Neural progenitor cell (in vitro differentiated cells): ENCODE data around the gene LMAN2. TPM values are rescaled to one million over a fixed set of nuclear protein-coding genes. Genes with fewer than 3 reads are reported as not detected.
A peak's percentile ranks its signal among the peaks of the same experiment; 100 is the strongest.

Experiments
- DNase-seq: peaks from one replicate; pipeline ENCODE4 v3.0.0-alpha.2; 2016; ENCODE audit warnings: low spot score
- H2AFZ ChIP-seq: fragments of 200-600 bp; sonication (generic); replicated peaks from 2 replicates; pipeline ENCODE4 v1.6.1; 2016; ENCODE audit warnings: antibody characterized with exemption
- H3F3A ChIP-seq: fragments of 200-600 bp; sonication (generic); 2 replicates; pipeline ENCODE4 v1.6.1; 2016; ENCODE audit warnings: antibody characterized with exemption, low read depth
- H3K27ac ChIP-seq: fragments of 200-600 bp; sonication (generic); 2 replicates; pipeline ENCODE4 v1.5.1; 2016; ENCODE audit warnings: mild to moderate bottlenecking
- H3K27me3 ChIP-seq: fragments of 200-600 bp; sonication (generic); 2 replicates; pipeline ENCODE4 v1.6.1; 2016; ENCODE audit warnings: mild to moderate bottlenecking, moderate library complexity
- H3K36me3 ChIP-seq: fragments of 200-600 bp; sonication (generic); 2 replicates; pipeline ENCODE4 v1.5.1; 2016
- H3K4me1 ChIP-seq: fragments of 200-600 bp; sonication (generic); 2 replicates; pipeline ENCODE4 v1.6.1; 2016; ENCODE audit warnings: mixed run types
- H3K4me2 ChIP-seq: fragments of 200-600 bp; sonication (generic); 2 replicates; pipeline ENCODE4 v1.6.1; 2016
- H3K4me3 ChIP-seq: fragments of 200-600 bp; sonication (generic); 2 replicates; pipeline ENCODE4 v1.5.1; 2016
- H3K79me2 ChIP-seq: fragments of 200-600 bp; sonication (generic); 2 replicates; pipeline ENCODE4 v1.6.1; 2016; ENCODE audit warnings: low read depth
- H3K9ac ChIP-seq: fragments of 200-600 bp; sonication (generic); 2 replicates; pipeline ENCODE4 v1.6.1; 2016
- H3K9me3 ChIP-seq: fragments of 200-600 bp; sonication (generic); 2 replicates; pipeline ENCODE4 v1.5.1; 2016; ENCODE audit warnings: low read depth
- H4K20me1 ChIP-seq: fragments of 200-600 bp; sonication (generic); 2 replicates; pipeline ENCODE4 v1.6.1; 2016; ENCODE audit warnings: low read depth
- H3K27ac Mint-ChIP-seq: 3 replicates; pipeline ENCODE4 v1.8.0; 2021; ENCODE audit warnings: mixed read lengths
- H3K27me3 Mint-ChIP-seq: 2 replicates; pipeline ENCODE4 v1.8.0; 2022; ENCODE audit warnings: low read depth, mild to moderate bottlenecking, inconsistent platforms, moderate library complexity, mixed read lengths; ENCODE audit not compliant: insufficient read depth
- H3K36me3 Mint-ChIP-seq: 3 replicates; pipeline ENCODE4 v1.8.0; 2021; ENCODE audit warnings: mixed read lengths
- H3K4me1 Mint-ChIP-seq: 3 replicates; pipeline ENCODE4 v1.8.0; 2021; ENCODE audit warnings: mixed read lengths
- H3K4me3 Mint-ChIP-seq: 3 replicates; pipeline ENCODE4 v1.8.0; 2021; ENCODE audit warnings: mild to moderate bottlenecking, moderate library complexity, mixed read lengths
- H3K9me3 Mint-ChIP-seq: 3 replicates; pipeline ENCODE4 v1.8.0; 2020; ENCODE audit warnings: mixed read lengths
- EZH2 ChIP-seq: fragments of 200-600 bp; sonication (generic); IDR thresholded peaks from 2 replicates; pipeline ENCODE4 v1.6.1; 2017; ENCODE audit warnings: antibody characterized with exemption, mild to moderate bottlenecking, moderate library complexity
- EZH2phosphoT487 ChIP-seq: fragments of 200-600 bp; sonication (generic); IDR thresholded peaks from 2 replicates; pipeline ENCODE4 v1.6.1; 2017; ENCODE audit warnings: antibody characterized with exemption
- total RNA-seq: library from RNA; depleted of rRNA; stranded (reverse); fragments of >200 nt; gene quantifications from 2 replicates; pipeline ENCODE4 v1.2.3, GENCODE V29; 2015; ENCODE audit warnings: low replicate concordance
- TF ChIP-seq, protein P1 (sequence below): fragments of 200-600 bp; sonication (generic); IDR thresholded peaks from 2 replicates; pipeline ENCODE4 v1.5.1; 2017; ENCODE audit warnings: antibody characterized with exemption, mild to moderate bottlenecking

Gene LMAN2
- total RNA-seq, 1 donor from 2014 or later: 96.5 TPM

DNA sequence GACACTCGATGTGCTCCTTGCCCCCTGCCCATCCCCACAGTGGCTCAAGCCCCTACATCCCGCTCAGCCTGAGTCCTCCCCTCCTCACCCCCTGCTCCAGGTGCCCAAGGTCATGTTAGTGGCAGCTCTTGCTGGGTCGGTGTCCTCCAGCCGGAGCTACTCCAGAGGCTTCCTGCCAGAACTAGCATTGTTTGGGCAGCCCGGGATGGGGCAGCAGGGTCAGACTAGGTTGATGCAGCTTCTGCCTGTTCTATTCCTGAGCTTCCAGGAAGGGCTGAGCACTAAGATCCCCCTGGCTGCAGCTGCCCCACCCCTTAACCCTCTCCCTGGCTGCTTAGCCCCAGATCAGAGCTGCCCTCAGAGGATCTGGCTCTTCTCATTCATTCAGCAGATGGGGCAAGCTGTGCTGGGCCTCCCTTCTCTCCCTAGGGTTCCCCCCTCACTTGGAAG, 6.9 kb upstream of the LMAN2 start:
- Mint-ChIP-seq H3K27ac (peak overlapping the region; percentile 78), H3K4me3 (peak overlapping the region; percentile 48), H3K4me1 (peaks cover 37% of the 10 kb centered on the region), H3K9me3 (peaks cover 2% of the 10 kb centered on the region), H3K36me3 (no peaks in the 10 kb centered on the region), H3K27me3 (peaks cover 23% of the 10 kb centered on the region)
- peaks cover 10% of the 10 kb centered on the region for H3F3A ChIP-seq
- no peak overlapping the region for H3K27ac ChIP-seq
- no peak overlapping the region for H2AFZ ChIP-seq
- peaks cover 21% of the 10 kb centered on the region for H3K27me3 ChIP-seq
- H3K79me2 ChIP-seq: no peaks in the 10 kb centered on the region
- H3K4me3 ChIP-seq: no peak overlapping the region
- H4K20me1 ChIP-seq: no peaks in the 10 kb centered on the region
- H3K36me3 ChIP-seq: no peaks in the 10 kb centered on the region
- H3K4me2 ChIP-seq: no peak overlapping the region
- no peaks in the 10 kb centered on the region for H3K9me3 ChIP-seq
- no peak for TF ChIP-seq EZH2phosphoT487
- no peak for TF ChIP-seq EZH2
- TF ChIP-seq, protein P1, sequence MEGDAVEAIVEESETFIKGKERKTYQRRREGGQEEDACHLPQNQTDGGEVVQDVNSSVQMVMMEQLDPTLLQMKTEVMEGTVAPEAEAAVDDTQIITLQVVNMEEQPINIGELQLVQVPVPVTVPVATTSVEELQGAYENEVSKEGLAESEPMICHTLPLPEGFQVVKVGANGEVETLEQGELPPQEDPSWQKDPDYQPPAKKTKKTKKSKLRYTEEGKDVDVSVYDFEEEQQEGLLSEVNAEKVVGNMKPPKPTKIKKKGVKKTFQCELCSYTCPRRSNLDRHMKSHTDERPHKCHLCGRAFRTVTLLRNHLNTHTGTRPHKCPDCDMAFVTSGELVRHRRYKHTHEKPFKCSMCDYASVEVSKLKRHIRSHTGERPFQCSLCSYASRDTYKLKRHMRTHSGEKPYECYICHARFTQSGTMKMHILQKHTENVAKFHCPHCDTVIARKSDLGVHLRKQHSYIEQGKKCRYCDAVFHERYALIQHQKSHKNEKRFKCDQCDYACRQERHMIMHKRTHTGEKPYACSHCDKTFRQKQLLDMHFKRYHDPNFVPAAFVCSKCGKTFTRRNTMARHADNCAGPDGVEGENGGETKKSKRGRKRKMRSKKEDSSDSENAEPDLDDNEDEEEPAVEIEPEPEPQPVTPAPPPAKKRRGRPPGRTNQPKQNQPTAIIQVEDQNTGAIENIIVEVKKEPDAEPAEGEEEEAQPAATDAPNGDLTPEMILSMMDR: no peak
- no peak for DNase-seq
- H3K9ac ChIP-seq: no peak overlapping the region
- peaks cover 6% of the 10 kb centered on the region for H3K4me1 ChIP-seq

DNA sequence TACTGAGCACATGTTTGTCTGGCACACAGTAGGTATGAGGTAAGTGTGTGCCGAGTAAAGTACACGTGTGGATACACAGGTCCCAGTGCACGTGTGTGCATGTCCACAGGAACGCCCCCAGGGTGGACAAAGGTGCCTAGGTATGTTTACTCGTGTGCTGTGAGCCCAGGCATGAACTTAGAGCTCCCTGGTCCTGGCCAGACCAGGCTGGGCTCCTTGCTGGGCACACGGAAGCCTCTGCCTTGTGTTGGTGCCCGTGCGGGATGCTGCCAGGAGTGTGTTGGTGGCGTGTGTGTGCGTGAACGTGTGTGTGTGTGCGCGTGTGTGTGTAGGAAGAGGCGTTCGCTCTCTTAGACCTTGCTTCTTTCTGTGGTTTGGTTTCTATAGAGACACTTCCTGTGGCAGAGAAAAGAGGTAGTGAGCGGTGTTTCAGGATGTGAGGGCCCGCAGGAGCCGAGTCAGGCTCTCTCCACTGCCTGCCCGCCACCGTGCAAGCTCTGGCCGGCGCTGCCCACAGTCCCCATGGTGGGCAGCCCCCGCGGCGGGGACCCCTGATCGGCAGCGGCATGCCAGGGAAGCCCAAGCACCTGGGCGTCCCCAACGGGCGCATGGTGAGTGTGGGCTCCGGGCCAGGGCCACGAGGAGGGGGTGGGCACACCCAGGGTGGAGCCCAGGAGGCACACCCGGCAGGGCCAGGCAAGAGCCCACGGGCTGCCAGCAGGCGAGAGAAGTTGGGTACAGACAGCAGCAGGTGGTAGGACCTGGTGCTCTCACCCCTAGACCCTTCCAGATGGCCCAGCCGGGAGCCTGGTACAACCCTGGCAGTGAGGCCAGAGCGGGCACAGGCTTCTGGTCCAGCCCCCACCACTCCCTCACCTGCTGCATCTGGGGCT, 6.2 kb upstream of the LMAN2 start, which contains the start of gene RGS14:
Gene RGS14 (plus strand): TSS at position 466 of the 893 bp plus-strand sequence. CDS start 101 bp downstream, at position 567.
- Histone ChIP-seq H3K4me1 (peaks cover 5% of the 10 kb centered on the region), H3K9me3 (no peaks in the 10 kb centered on the region), H2AFZ (no peak within 1 kb of the TSS), H3K36me3 (no peaks in the 10 kb centered on the region), H4K20me1 (no peaks in the 10 kb centered on the region), H3K27ac (no peak within 1 kb of the TSS), H3F3A (peaks cover 9% of the 10 kb centered on the region), H3K4me3 (no peak within 1 kb of the TSS), H3K27me3 (peaks cover 18% of the 10 kb centered on the region), H3K9ac (no peak within 1 kb of the TSS), H3K4me2 (no peak within 1 kb of the TSS), H3K79me2 (no peaks in the 10 kb centered on the region)
- peaks cover 33% of the 10 kb centered on the region for H3K4me1 Mint-ChIP-seq
- H3K36me3 Mint-ChIP-seq: no peaks in the 10 kb centered on the region
- peak within 1 kb of the TSS; percentile 78 for H3K27ac Mint-ChIP-seq
- H3K4me3 Mint-ChIP-seq: peak within 1 kb of the TSS; percentile 51
- peaks cover 25% of the 10 kb centered on the region for H3K27me3 Mint-ChIP-seq
- H3K9me3 Mint-ChIP-seq: peaks cover 2% of the 10 kb centered on the region
- TF ChIP-seq EZH2 (no peak), EZH2phosphoT487 (no peak)
- TF ChIP-seq, protein P1: no peak
- DNase-seq: no peak

DNA sequence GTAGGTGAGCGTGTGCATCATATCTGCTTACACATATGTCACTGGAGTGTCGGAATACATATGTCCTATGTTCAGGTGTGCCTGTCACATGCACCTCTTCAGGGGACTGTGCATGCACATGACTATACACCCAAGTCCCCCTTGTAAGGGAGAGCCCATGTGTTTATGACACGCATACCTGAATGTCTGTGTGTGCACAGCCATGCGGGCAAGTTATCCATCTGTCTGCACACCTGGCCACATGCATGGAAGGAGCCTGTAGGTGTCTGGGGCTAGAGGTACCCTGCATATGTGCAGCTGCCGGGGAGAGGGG, 5.6 kb upstream of the LMAN2 start:
- Mint-ChIP-seq H3K27ac (peak overlapping the region; percentile 78), H3K4me3 (peak overlapping the region; percentile 51)

More for the DNA sequence above, 5.6 kb upstream of the LMAN2 start:
- H3K4me2 ChIP-seq: no peak overlapping the region
- TF ChIP-seq, protein P1: no peak
- TF ChIP-seq EZH2 (no peak), EZH2phosphoT487 (no peak)
- H3K4me1 ChIP-seq: peaks cover 3% of the 10 kb centered on the region
- no peaks in the 10 kb centered on the region for H3K79me2 ChIP-seq
- H3K9me3 Mint-ChIP-seq: peaks cover 2% of the 10 kb centered on the region
- H2AFZ ChIP-seq: no peak overlapping the region
- no peaks in the 10 kb centered on the region for H4K20me1 ChIP-seq
- no peak overlapping the region for H3K9ac ChIP-seq
- DNase-seq: no peak
- H3K9me3 ChIP-seq: no peaks in the 10 kb centered on the region
- no peak overlapping the region for H3K4me3 ChIP-seq
- peaks cover 28% of the 10 kb centered on the region for H3K4me1 Mint-ChIP-seq
- no peak overlapping the region for H3K27ac ChIP-seq
- H3K27me3 Mint-ChIP-seq: peaks cover 22% of the 10 kb centered on the region
- peaks cover 5% of the 10 kb centered on the region for H3F3A ChIP-seq
- H3K27me3 ChIP-seq: peaks cover 12% of the 10 kb centered on the region
- no peaks in the 10 kb centered on the region for H3K36me3 Mint-ChIP-seq
- no peaks in the 10 kb centered on the region for H3K36me3 ChIP-seq
